A549 (cell line): ENCODE measurements around the gene CFAP92.

Experiments used
- CEBPB ChIP-seq, 2 experiments: fragments of >200 bp in 1 of 2; sonication (Bioruptor Twin) in 1 of 2; formaldehyde crosslinking in 1 of 2; IDR thresholded peaks; 2 replicates each; pipeline ENCODE4 v1.6.1; 2012 to 2016
- JUN ChIP-seq, 2 experiments: fragments of >200 bp; sonication (Bioruptor Twin); formaldehyde crosslinking; IDR thresholded peaks; 2 replicates in 1 of 2; 3 replicates in 1 of 2; pipeline ENCODE4 v1.6.1; 2016 to 2017
- POLR2AphosphoS2 ChIP-seq: conservative IDR thresholded peaks from 2 replicates; pipeline ENCODE4 v1.6.1; 2012; ENCODE audit warnings: low read length, improper control_type of control experiment, inconsistent platforms

DNA sequence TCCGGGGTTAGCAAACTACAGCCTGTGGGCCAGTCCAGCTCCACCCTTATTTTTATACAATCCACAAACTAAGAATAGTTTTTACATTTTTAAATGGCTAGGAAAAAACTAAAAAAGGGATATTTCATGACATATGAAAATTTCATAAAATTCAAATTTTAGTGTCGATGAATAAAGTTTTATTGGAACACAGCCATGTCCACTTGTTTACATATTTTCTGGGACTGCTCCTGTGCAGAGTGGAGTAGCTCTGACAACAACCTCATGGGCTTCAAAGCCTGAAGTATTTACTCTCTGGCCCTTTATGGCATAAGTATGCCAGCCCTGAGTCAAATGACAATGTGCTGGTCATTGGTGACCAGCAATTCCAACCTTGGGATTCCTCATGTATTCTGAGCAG lies 24.4 kb upstream of the CFAP92 start:
- no peak for TF ChIP-seq CEBPB (IDR thresholded peaks at IDR 0.05)
- TF ChIP-seq JUN (IDR thresholded peaks at IDR 0.05) = no peak
- no peak for TF ChIP-seq POLR2AphosphoS2
